Adrenal gland (tissue), 12 donors: Measurements from ENCODE around the gene SCN8A. TPM values are rescaled to one million over a fixed set of nuclear protein-coding genes. Genes with fewer than 3 reads are reported as not detected.

Source experiments
- DNase-seq, 7 donors: peaks; one replicate each; pipeline ENCODE4 v3.0.0-alpha.2; 2019 to 2020
- H3K27ac ChIP-seq, 5 donors: fragments of 200-600 bp; sonication (generic) in 4 of 5; 1 replicate in 3 of 5; 2 replicates in 2 of 5; pipeline versions ENCODE4 v1.5.1 to v1.8.0; 2016 to 2020; ENCODE audit warnings: mild to moderate bottlenecking in 1 of 5
- H3K27me3 ChIP-seq: fragments of 200-600 bp; 2 replicates; pipeline ENCODE4 v1.8.0; 2021
- H3K36me3 ChIP-seq, 2 donors: fragments of 200-600 bp; replicated peaks in 1 of 2; 1 replicate in 1 of 2; 2 replicates in 1 of 2; pipeline versions ENCODE4 v1.5.1 to v1.8.0; 2018 to 2022
- H3K4me1 ChIP-seq, 2 donors: fragments of 200-600 bp; replicated peaks in 1 of 2; 1 replicate in 1 of 2; 2 replicates in 1 of 2; pipeline versions ENCODE4 v1.5.1 to v1.8.0; 2018 to 2021
- H3K4me3 ChIP-seq, 4 donors: fragments of 200-600 bp; sonication (generic) in 3 of 4; one replicate each; pipeline ENCODE4 v1.5.1; 2016 to 2018
- H3K9me3 ChIP-seq, 3 donors: fragments of 200-600 bp; sonication (generic) in 1 of 3; replicated peaks in 1 of 3; 1 replicate in 2 of 3; 2 replicates in 1 of 3; pipeline versions ENCODE4 v1.5.1 to v1.8.0; 2016 to 2021
- CTCF ChIP-seq, 6 experiments: fragments of 450-650 bp in 4 of 6; fragments of 200-600 bp in 2 of 6; sonication (generic) in 1 of 6; IDR thresholded peaks; 1 replicate in 5 of 6; 2 replicates in 1 of 6; pipeline versions ENCODE4 v1.5.1 to v1.8.0; 2016 to 2021; ENCODE audit warnings: antibody characterized with exemption in 6 of 6, mild to moderate bottlenecking in 2 of 6, moderate library complexity in 1 of 6
- POLR2A ChIP-seq, 2 donors: fragments of 450-650 bp; IDR thresholded peaks; one replicate each; pipeline ENCODE4 v1.6.1; 2017; ENCODE audit warnings: antibody characterized with exemption in 2 of 2, mild to moderate bottlenecking in 2 of 2, moderate library complexity in 1 of 2
- WGBS, 4 donors: extraction: QIAGEN DNeasy Blood & Tissue Kit in 2 of 4; methylation state at CpG; one replicate each; pipeline versions ENCODE4 v1.1.5 to v1.1.7; 2013 to 2017; 5-methylcytosine and 5-hydroxymethylcytosine counted together
- intact Hi-C, 2 donors: fragments of 100-400 bp; cut with DNase I; formaldehyde crosslinking; loops; one replicate each; pipeline versions ENCODE4 v1.14.1 to v1.15.0; 2022 to 2023
- polyA plus RNA-seq, 3 donors: library from polyadenylated mRNA; stranded (reverse); fragments of 200-250 nt in 2 of 3; fragments of 350-450 nt in 1 of 3; fragmentation: Illumina TruSeq in 1 of 3; extraction: RNeasy Lipid Tissue Mini Kit (QIAGEN cat#74804) in 1 of 3; gene quantifications; one replicate each; pipeline ENCODE4 v1.2.3, GENCODE V29; 2013 to 2014
- total RNA-seq, 9 donors: library from RNA; depleted of rRNA in 4 of 9; stranded (reverse); fragments of >200 nt in 4 of 9; fragments of 120-200 nt in 1 of 9; fragmentation: NEBNext Ultra II Directional in 1 of 9; extraction: Animal tissue kit (Norgen Biotek cat#: 25700) in 1 of 9; gene quantifications; one replicate each; pipeline versions ENCODE4 v1.1.0 to v1.2.4, GENCODE V29; 2013 to 2023
- donor health status: healthy with polysubstance abuse.
- donor health status: Bipolar disorder and iron deficiency.
- donor health status: DM: yes; HTN: yes; CAD: no.
- donor health status: DM: no; HTN: no; CAD: no.
- donor health status: DM: no; HTN: no; CAD: no.
- donor health status: DM: yes; HTN: yes; CAD: no.

The SCN8A gene
- total and polyA plus RNA-seq, 12 donors: 0.69 to 7.0 (median 2.0) TPM

- 77 to 90% (median 85%) methylated on average over 4 of the region's 4 CpGs for WGBS, 4 donors
- Histone ChIP-seq H3K36me3 (no peaks in the 10 kb centered on the region), H3K27me3 (no peaks in the 10 kb centered on the region), H3K4me3 (no peak overlapping the region), H3K9me3 (no peaks in the 10 kb centered on the region), H3K27ac (no peak overlapping the region), H3K4me1 (no peaks in the 10 kb centered on the region)
- intact Hi-C loops: no loop called here
- DNase-seq: no peak
- no peak for TF ChIP-seq CTCF (IDR thresholded peaks at IDR 0.05)
- TF ChIP-seq POLR2A (IDR thresholded peaks at IDR 0.05): no peak
These were observed 103.1 kb downstream of the SCN8A start for GRCh38 chr12:51694146-51694545.

- Histone ChIP-seq H3K27ac (no peak overlapping the region), H3K27me3 (no peaks in the 10 kb centered on the region), H3K4me1 (no peaks in the 10 kb centered on the region), H3K36me3 (no peaks in the 10 kb centered on the region), H3K9me3 (no peaks in the 10 kb centered on the region), H3K4me3 (no peak overlapping the region)
- intact Hi-C loops: no loop called here
- TF ChIP-seq CTCF (IDR thresholded peaks at IDR 0.05): no peak
- no peak for TF ChIP-seq POLR2A (IDR thresholded peaks at IDR 0.05)
- DNase-seq: no peak
- WGBS, 4 donors: 44 to 72% (median 60%) methylated on average over 1 of the region's 1 CpG
These were observed 104.4 kb downstream of the SCN8A start for GRCh38 chr12:51695241-51696010.

- 90 to 100% (median 93%) methylated on average over 1 of the region's 1 CpG for WGBS, 4 donors
- peaks cover 0 to 3% of the 10 kb centered on the region in 2 donors for H3K4me1 ChIP-seq
- H3K27me3 ChIP-seq: no peaks in the 10 kb centered on the region
- no peak overlapping the region for H3K4me3 ChIP-seq
- no peaks in the 10 kb centered on the region for H3K36me3 ChIP-seq
- TF ChIP-seq CTCF (IDR thresholded peaks at IDR 0.05) (no peak), POLR2A (IDR thresholded peaks at IDR 0.05) (no peak)
- no peak for DNase-seq
- intact Hi-C loops: no loop called here
- no peaks in the 10 kb centered on the region for H3K9me3 ChIP-seq
- no peak overlapping the region for H3K27ac ChIP-seq
These were observed 108.2 kb downstream of the SCN8A start for GRCh38 chr12:51699219-51699618.

- no peak for TF ChIP-seq POLR2A (IDR thresholded peaks at IDR 0.05)
- no peak for TF ChIP-seq CTCF (IDR thresholded peaks at IDR 0.05)
- no peak for DNase-seq
- Histone ChIP-seq H3K4me1 (peaks cover 0 to 3% of the 10 kb centered on the region in 2 donors), H3K9me3 (no peaks in the 10 kb centered on the region), H3K27me3 (no peaks in the 10 kb centered on the region), H3K4me3 (no peak overlapping the region), H3K36me3 (no peaks in the 10 kb centered on the region), H3K27ac (no peak overlapping the region)
- intact Hi-C loops: no loop called here
These were observed 109.9 kb downstream of the SCN8A start for GRCh38 chr12:51700887-51701286.
